SH-SY5Y (cell line): ENCODE measurements around the gene WDR5.

Experiments
- GATA2 ChIP-seq: IDR thresholded peaks from 2 replicates; pipeline ENCODE4 v1.6.1; 2011; ENCODE audit warnings: mild to moderate bottlenecking, low read depth, low read length
- GATA3 ChIP-seq: IDR thresholded peaks from 2 replicates; pipeline ENCODE4 v1.6.1; 2011; ENCODE audit warnings: low read depth, mild to moderate bottlenecking, low read length, moderate library complexity

- TF ChIP-seq GATA2 (no peak), GATA3 (no peak)
Measured at GRCh38 chr9:134138292-134138691, 2.4 kb downstream of the WDR5 start.
